HepG2 (cell line): ENCODE results near the gene SLFNL1. TPM values are rescaled to one million over a fixed set of nuclear protein-coding genes. Genes with fewer than 3 reads are reported as not detected.

Experiments
- ATAC-seq: fragments of 200-7000 bp; cut with Tn5 transposase; 3 replicates; pipeline ENCODE4 v1.9.1; 2020; ENCODE audit warnings: mild to moderate bottlenecking, moderate library complexity
- BruUV-seq: library from RNA; stranded (reverse); fragments of 400-500 nt; replicated peaks from 2 replicates; lab custom pipeline; 2021; lab: Mats Ljungman, UMichigan
- CTCF ChIA-PET: fragments of 300-600 bp; formaldehyde crosslinking; extraction: SDS; loops from one replicate; lab custom pipeline; 2021; ENCODE audit warnings: low total read pairs, inconsistent platforms, low intra/inter-chr PET ratio; lab: Yijun Ruan, JAX
- POLR2A ChIA-PET: fragments of 350-600 bp; sonication (Branson Sonifier 250); formaldehyde crosslinking; loops from one replicate; lab custom pipeline; 2020; ENCODE audit warnings: antibody characterized with exemption, inconsistent platforms; lab: Yijun Ruan, JAX
- DNase-seq: peaks from one replicate; pipeline ENCODE4 v3.0.0-alpha.2; 2015; ENCODE audit warnings: low spot score
- FAIRE-seq: peaks from 3 replicates; lab custom pipeline; 2011; peaks lifted over from hg19 to GRCh38; lab: Jason Lieb, UNC
- H2AFZ ChIP-seq: one replicate; pipeline ENCODE4 v1.6.1; 2011; ENCODE audit warnings: low read length, inconsistent platforms
- H3K27ac ChIP-seq: fragments of 300-600 bp; 3 replicates; pipeline ENCODE4 v1.8.0; 2011; ENCODE audit warnings: mixed run types, mild to moderate bottlenecking, mixed read lengths, low read length, inconsistent platforms; ENCODE audit not compliant: insufficient read depth; ENCODE audit errors: extremely low read length
- H3K27me3 ChIP-seq, 2 experiments: fragments of 200-600 bp in 1 of 2; 2 replicates in 1 of 2; 3 replicates in 1 of 2; pipeline versions ENCODE4 v1.6.0 to v1.8.0; 2011; ENCODE audit warnings: low read length in 2 of 2, mild to moderate bottlenecking in 2 of 2, moderate library complexity in 2 of 2, inconsistent platforms in 1 of 2; ENCODE audit not compliant: insufficient read depth in 2 of 2, control insufficient read depth in 1 of 2
- H3K36me3 ChIP-seq, 2 experiments: fragments of 200-600 bp in 1 of 2; replicated peaks in 1 of 2; 2 replicates in 1 of 2; 3 replicates in 1 of 2; pipeline versions ENCODE4 v1.5.1 to v1.8.0; 2011; ENCODE audit warnings: low read length in 2 of 2, inconsistent platforms in 1 of 2; ENCODE audit not compliant: insufficient read depth in 2 of 2, control insufficient read depth in 1 of 2
- H3K4me1 ChIP-seq: 2 replicates; pipeline ENCODE4 v1.5.1; 2012; ENCODE audit warnings: low read length, inconsistent platforms; ENCODE audit not compliant: insufficient read depth
- H3K4me2 ChIP-seq: 2 replicates; pipeline ENCODE4 v1.6.0; 2011; ENCODE audit warnings: low read depth, low read length, inconsistent platforms
- H3K4me3 ChIP-seq, 3 experiments: fragments of 200-600 bp in 1 of 3; sonication (generic), shearing (Covaris generic) in 1 of 3; replicated peaks in 1 of 3; 2 replicates each; pipeline ENCODE4 v1.5.1; 2011 to 2016; ENCODE audit warnings: low read length in 3 of 3, inconsistent platforms in 2 of 3, low read depth in 2 of 3, mild to moderate bottlenecking in 2 of 3, control low read depth in 1 of 3, mixed read lengths in 1 of 3; ENCODE audit not compliant: insufficient read depth in 1 of 3
- H3K79me2 ChIP-seq: one replicate; pipeline ENCODE4 v1.6.1; 2011; ENCODE audit warnings: low read length, inconsistent platforms; ENCODE audit not compliant: insufficient read depth
- H3K9ac ChIP-seq: 2 replicates; pipeline ENCODE4 v1.6.0; 2011; ENCODE audit warnings: mild to moderate bottlenecking, low read depth, low read length, inconsistent platforms; ENCODE audit not compliant: insufficient read depth
- H3K9me3 ChIP-seq: 2 replicates; pipeline ENCODE4 v1.5.1; 2012; ENCODE audit warnings: mild to moderate bottlenecking, low read length
- H4K20me1 ChIP-seq: 2 replicates; pipeline ENCODE4 v1.6.0; 2011; ENCODE audit warnings: inconsistent platforms, mild to moderate bottlenecking, low read length, moderate library complexity; ENCODE audit not compliant: insufficient read depth
- ARID4A ChIP-seq: sonication (generic); formaldehyde crosslinking; IDR thresholded peaks from 2 replicates; pipeline ENCODE4 v1.5.0; 2020; ENCODE audit warnings: mild to moderate bottlenecking, missing genetic modification reagents, borderline replicate concordance
- HMG20A ChIP-seq: IDR thresholded peaks from 2 replicates; pipeline ENCODE4 v1.6.1; 2016; ENCODE audit warnings: borderline replicate concordance
- MBNL3 ChIP-seq: fragments of 250-450 bp; sonication (Bioruptor Pico); conservative IDR thresholded peaks from 2 replicates; pipeline ENCODE4 v1.8.0; 2022; ENCODE audit warnings: mild to moderate bottlenecking, inconsistent platforms
- PAXIP1 ChIP-seq: sonication (generic); formaldehyde crosslinking; conservative IDR thresholded peaks from 2 replicates; pipeline ENCODE4 v1.4.0; 2020; ENCODE audit warnings: mild to moderate bottlenecking, missing genetic modification reagents, moderate library complexity
- RBM22 ChIP-seq: fragments of 200-400 bp; formaldehyde crosslinking; optimal IDR thresholded peaks from 2 replicates; pipeline ENCODE3; 2017; ENCODE audit warnings: mild to moderate bottlenecking, low read length, moderate library complexity
- WGBS: methylation state at CpG from one replicate; pipeline ENCODE4 v1.1.6; 2017; ENCODE audit warnings: low lambda C conversion rate; 5-methylcytosine and 5-hydroxymethylcytosine counted together
- in situ Hi-C: cut with HindIII; loops from 2 replicates; pipeline ENCODE4 v1.10.0; 2017; ENCODE audit warnings: low pct_unique_long_range_greater_than_20kb; ENCODE audit not compliant: extremely low pct_ligation_motif_present
- intact Hi-C: fragments of 100-400 bp; cut with micrococcal nuclease; formaldehyde crosslinking; loops from one replicate; pipeline ENCODE4 v1.10.0; 2022; ENCODE audit not compliant: unreplicated experiment
- polyA plus RNA-seq, 8 experiments: library from polyadenylated mRNA; depleted of rRNA in 3 of 8; stranded (reverse) in 7 of 8; unstranded in 1 of 8; fragments of >200 nt; fragmentation: Illumina TruSeq in 4 of 8; extraction: Trizol in 4 of 8; gene quantifications; 2 replicates each; pipeline versions ENCODE4 v1.2.1 to v1.2.3, GENCODE V29; 2011 to 2016; ENCODE audit warnings: low read depth in 4 of 8, missing spikeins in 1 of 8, mixed read lengths in 1 of 8; ENCODE audit not compliant: insufficient read depth in 1 of 8
- total RNA-seq, 5 experiments: library from RNA; depleted of rRNA; stranded (reverse); fragments of >200 nt; fragmentation: Illumina TruSeq; extraction: Trizol; gene quantifications; 2 replicates each; pipeline ENCODE4 v1.2.3, GENCODE V29; 2016; ENCODE audit warnings: low read depth in 1 of 5
- TF ChIP-seq, protein P1 (sequence below): sonication (generic); formaldehyde crosslinking; IDR thresholded peaks from 2 replicates; pipeline ENCODE4 v1.4.0; 2020; ENCODE audit warnings: missing genetic modification reagents

Gene SLFNL1
- total and polyA plus RNA-seq, 2 of the 13 experiments (the other 11 are each of a cell fraction or from before 2014, with no cell fraction given): 0.07 to 0.20 TPM

DNA sequence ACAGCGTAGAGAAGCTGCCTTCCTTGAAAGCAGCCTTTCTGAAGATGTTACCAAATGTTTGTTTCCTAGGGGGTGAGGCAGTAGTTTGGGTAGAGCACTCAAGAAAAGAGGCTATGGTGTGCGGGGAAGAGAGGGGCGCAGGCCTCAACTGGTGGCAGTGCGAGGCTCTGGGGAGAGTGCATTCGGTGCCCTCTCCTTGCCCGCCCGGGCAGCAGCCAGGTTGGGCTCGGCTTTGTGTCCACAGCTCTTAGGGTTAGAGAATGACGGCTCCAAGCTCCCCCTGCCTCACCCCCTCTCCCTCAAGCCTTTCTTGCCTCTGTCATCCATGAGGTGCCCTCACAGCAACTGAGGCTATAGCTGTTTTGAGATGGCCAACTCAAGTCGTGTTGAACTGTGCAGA is 899 bp upstream of the SLFNL1 start:
- no peak overlapping the region for H3K27ac ChIP-seq
- no peaks in the 10 kb centered on the region for H3K79me2 ChIP-seq
- BruUV-seq: no TSS peak
- no peak for ATAC-seq
- H3K36me3 ChIP-seq: peaks cover 0 to 14% of the 10 kb centered on the region in 2 experiments; a peak in 4 of 5 replicates
- no peak overlapping the region for H3K4me2 ChIP-seq
- ChIA-PET POLR2A (interaction anchor here (1.3 kb wide), 2 partner anchors 9 to 43 kb away, joined by 3 to 5 read pairs; partner anchors contain the start of gene CTPS1), CTCF (interaction anchor here (1.1 kb wide), 1 partner anchor 100 kb away, joined by 3 read pairs; no protein-coding TSS in a partner anchor)
- H3K27me3 ChIP-seq: no peaks in the 10 kb centered on the region
- no peak overlapping the region for H3K4me3 ChIP-seq
- DNase-seq: no peak
- no peaks in the 10 kb centered on the region for H3K9me3 ChIP-seq
- H3K4me1 ChIP-seq: peaks cover 15% of the 10 kb centered on the region
- H4K20me1 ChIP-seq: no peaks in the 10 kb centered on the region; the same call in 1 of the 2 replicates
- H3K9ac ChIP-seq: no peak overlapping the region
- no peak overlapping the region for H2AFZ ChIP-seq
- peak; percentile 13 for TF ChIP-seq RBM22
- TF ChIP-seq ARID4A (CRISPR knock-in tag): no peak
- TF ChIP-seq PAXIP1 (CRISPR knock-in tag): no peak
- TF ChIP-seq HMG20A: no peak
- TF ChIP-seq, protein P1, sequence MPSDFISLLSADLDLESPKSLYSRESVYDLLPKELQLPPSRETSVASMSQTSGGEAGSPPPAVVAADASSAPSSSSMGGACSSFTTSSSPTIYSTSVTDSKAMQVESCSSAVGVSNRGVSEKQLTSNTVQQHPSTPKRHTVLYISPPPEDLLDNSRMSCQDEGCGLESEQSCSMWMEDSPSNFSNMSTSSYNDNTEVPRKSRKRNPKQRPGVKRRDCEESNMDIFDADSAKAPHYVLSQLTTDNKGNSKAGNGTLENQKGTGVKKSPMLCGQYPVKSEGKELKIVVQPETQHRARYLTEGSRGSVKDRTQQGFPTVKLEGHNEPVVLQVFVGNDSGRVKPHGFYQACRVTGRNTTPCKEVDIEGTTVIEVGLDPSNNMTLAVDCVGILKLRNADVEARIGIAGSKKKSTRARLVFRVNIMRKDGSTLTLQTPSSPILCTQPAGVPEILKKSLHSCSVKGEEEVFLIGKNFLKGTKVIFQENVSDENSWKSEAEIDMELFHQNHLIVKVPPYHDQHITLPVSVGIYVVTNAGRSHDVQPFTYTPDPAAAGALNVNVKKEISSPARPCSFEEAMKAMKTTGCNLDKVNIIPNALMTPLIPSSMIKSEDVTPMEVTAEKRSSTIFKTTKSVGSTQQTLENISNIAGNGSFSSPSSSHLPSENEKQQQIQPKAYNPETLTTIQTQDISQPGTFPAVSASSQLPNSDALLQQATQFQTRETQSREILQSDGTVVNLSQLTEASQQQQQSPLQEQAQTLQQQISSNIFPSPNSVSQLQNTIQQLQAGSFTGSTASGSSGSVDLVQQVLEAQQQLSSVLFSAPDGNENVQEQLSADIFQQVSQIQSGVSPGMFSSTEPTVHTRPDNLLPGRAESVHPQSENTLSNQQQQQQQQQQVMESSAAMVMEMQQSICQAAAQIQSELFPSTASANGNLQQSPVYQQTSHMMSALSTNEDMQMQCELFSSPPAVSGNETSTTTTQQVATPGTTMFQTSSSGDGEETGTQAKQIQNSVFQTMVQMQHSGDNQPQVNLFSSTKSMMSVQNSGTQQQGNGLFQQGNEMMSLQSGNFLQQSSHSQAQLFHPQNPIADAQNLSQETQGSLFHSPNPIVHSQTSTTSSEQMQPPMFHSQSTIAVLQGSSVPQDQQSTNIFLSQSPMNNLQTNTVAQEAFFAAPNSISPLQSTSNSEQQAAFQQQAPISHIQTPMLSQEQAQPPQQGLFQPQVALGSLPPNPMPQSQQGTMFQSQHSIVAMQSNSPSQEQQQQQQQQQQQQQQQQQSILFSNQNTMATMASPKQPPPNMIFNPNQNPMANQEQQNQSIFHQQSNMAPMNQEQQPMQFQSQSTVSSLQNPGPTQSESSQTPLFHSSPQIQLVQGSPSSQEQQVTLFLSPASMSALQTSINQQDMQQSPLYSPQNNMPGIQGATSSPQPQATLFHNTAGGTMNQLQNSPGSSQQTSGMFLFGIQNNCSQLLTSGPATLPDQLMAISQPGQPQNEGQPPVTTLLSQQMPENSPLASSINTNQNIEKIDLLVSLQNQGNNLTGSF (CRISPR knock-in tag): 0 out of 2 replicates have a peak, but pooled peaks have one; percentile 33
- TF ChIP-seq MBNL3 (CRISPR knock-in tag): no peak
- no peak for FAIRE-seq
- WGBS: 91% methylated on average over 10 of the region's 10 CpGs
- in situ Hi-C loops (no loop called here), intact Hi-C loops (no loop called here)
